Naive thymus-derived CD4-positive, alpha-beta T cell (primary cell): ENCODE results near the gene NUMA1. TPM values are rescaled to one million over a fixed set of nuclear protein-coding genes. Genes with fewer than 3 reads are reported as not detected.
A peak's percentile ranks its signal among the peaks of the same experiment; 100 is the strongest.

ENCODE experiments used
- ATAC-seq: fragments of 150-1000 bp; cut with Tn5 transposase; 2 replicates; pipeline ENCODE4 v1.10.0; 2021; ENCODE audit warnings: mild to moderate bottlenecking, moderate library complexity
- CTCF ChIA-PET: fragments of 350-600 bp; sonication (Branson Sonifier 250); formaldehyde crosslinking; loops from one replicate; lab custom pipeline; 2021; ENCODE audit warnings: antibody characterized with exemption; lab: Charles Lee
- POLR2A ChIA-PET: fragments of 350-600 bp; sonication (Branson Sonifier 250); formaldehyde crosslinking; loops from one replicate; lab custom pipeline; 2021; ENCODE audit warnings: antibody characterized with exemption, inconsistent platforms; lab: Charles Lee
- DNase-seq, 9 donors: peaks; one replicate each; pipeline versions ENCODE4 v3.0.0 to v3.0.0-alpha.2; 2020 to 2022; ENCODE audit warnings: mixed read lengths in 1 of 9
- H3K27ac ChIP-seq: one replicate; pipeline ENCODE4 v1.7.0; 2013; ENCODE audit warnings: mild to moderate bottlenecking, low read depth, low read length, moderate library complexity
- H3K27me3 ChIP-seq, 2 donors: one replicate each; pipeline ENCODE4 v1.7.0; 2013; ENCODE audit warnings: low read length in 2 of 2, mild to moderate bottlenecking in 2 of 2, moderate library complexity in 2 of 2; ENCODE audit not compliant: control insufficient read depth in 2 of 2, insufficient read depth in 2 of 2
- H3K36me3 ChIP-seq, 3 experiments: 1 replicate in 2 of 3; 2 replicates in 1 of 3; pipeline ENCODE4 v1.7.0; 2013; ENCODE audit warnings: low read length in 3 of 3, mild to moderate bottlenecking in 3 of 3, moderate library complexity in 1 of 3; ENCODE audit not compliant: insufficient read depth in 3 of 3, control insufficient read depth in 2 of 3
- H3K4me1 ChIP-seq, 2 donors: one replicate each; pipeline ENCODE4 v1.7.0; 2013; ENCODE audit warnings: low read length in 2 of 2, mild to moderate bottlenecking in 2 of 2, moderate library complexity in 1 of 2; ENCODE audit not compliant: control insufficient read depth in 2 of 2, insufficient read depth in 2 of 2
- H3K4me3 ChIP-seq: 2 replicates; pipeline ENCODE4 v1.7.0; 2013; ENCODE audit warnings: mild to moderate bottlenecking, low read length
- H3K9me3 ChIP-seq, 3 experiments: 1 replicate in 2 of 3; 2 replicates in 1 of 3; pipeline ENCODE4 v1.7.0; 2013; ENCODE audit warnings: low read length in 3 of 3; ENCODE audit not compliant: control insufficient read depth in 2 of 3
- H3K27ac Mint-ChIP-seq, 9 donors: one replicate each; pipeline ENCODE4 v1.8.0; 2020 to 2022; ENCODE audit warnings: mixed read lengths in 9 of 9, mild to moderate bottlenecking in 8 of 9, moderate library complexity in 5 of 9, inconsistent platforms in 2 of 9
- H3K27me3 Mint-ChIP-seq, 5 donors: one replicate each; pipeline ENCODE4 v1.8.0; 2021 to 2022; ENCODE audit warnings: mixed read lengths in 5 of 5, mild to moderate bottlenecking in 1 of 5
- H3K36me3 Mint-ChIP-seq, 5 donors: one replicate each; pipeline ENCODE4 v1.8.0; 2020 to 2022; ENCODE audit warnings: mixed read lengths in 5 of 5, mild to moderate bottlenecking in 3 of 5, inconsistent platforms in 1 of 5
- H3K4me1 Mint-ChIP-seq, 7 donors: one replicate each; pipeline ENCODE4 v1.8.0; 2020 to 2022; ENCODE audit warnings: mixed read lengths in 7 of 7, mild to moderate bottlenecking in 3 of 7, inconsistent platforms in 1 of 7
- H3K4me3 Mint-ChIP-seq, 10 donors: one replicate each; pipeline ENCODE4 v1.8.0; 2020 to 2022; ENCODE audit warnings: mild to moderate bottlenecking in 10 of 10, mixed read lengths in 10 of 10, moderate library complexity in 6 of 10, inconsistent platforms in 2 of 10
- H3K9me3 Mint-ChIP-seq, 11 donors: one replicate each; pipeline ENCODE4 v1.8.0; 2020 to 2022; ENCODE audit warnings: mixed read lengths in 11 of 11, mild to moderate bottlenecking in 4 of 11, inconsistent platforms in 1 of 11, moderate library complexity in 1 of 11
- intact Hi-C, 2 donors: fragments of 100-400 bp; cut with micrococcal nuclease; formaldehyde crosslinking; loops; one replicate each; pipeline ENCODE4 v1.15.1; 2023
- polyA plus RNA-seq, 2 donors: library from polyadenylated mRNA; unstranded; fragments of 300-500 nt; fragmentation: Illumina TruSeq; gene quantifications; one replicate each; pipeline ENCODE4 v1.2.3, GENCODE V29; 2021
- total RNA-seq, 6 experiments: library from RNA in 5 of 6; stranded (reverse) in 5 of 6; gene quantifications; 1 replicate in 5 of 6; 2 replicates in 1 of 6; pipeline ENCODE4 v1.2.3 and lab custom pipeline; 2021 to 2026

The NUMA1 gene
- total and polyA plus RNA-seq, 7 experiments from 2014 or later: 27.1 to 453 (median 226) TPM

GRCh38 chr11:72112143-72112977 lies 32.0 kb upstream of the NUMA1 start, which contains the start of gene ANAPC15:
Gene ANAPC15 (minus strand): TSS chr11:72112695. CDS start chr11:72111276, 1,419 bp downstream.
- DNase-seq (peak; percentile 83 to 100 (median 99)), ATAC-seq (peak; percentile 91)
- H3K4me1 ChIP-seq: peaks cover 12 to 14% of the 10 kb centered on the region in 2 donors
- peaks cover 0 to 21% (median 4%) of the 10 kb centered on the region in 3 experiments for H3K36me3 ChIP-seq
- no peaks in the 10 kb centered on the region for H3K9me3 ChIP-seq
- POLR2A ChIA-PET: interaction anchor here (0.7 to 3.5 kb wide), 20 partner anchors 10 to 1667 kb away, joined by 3 to 69 read pairs (median 4); partner anchors contain the start of genes CLPB, LAMTOR1, RNF121 and XNDC1N
- H3K27me3 Mint-ChIP-seq: peaks cover 0 to 5% (median 0%) of the 10 kb centered on the region in 5 donors
- H3K4me3 Mint-ChIP-seq: peak within 1 kb of the TSS; percentile 73 to 100 (median 96)
- CTCF ChIA-PET: interaction anchor here (0.9 to 2.2 kb wide), 2 partner anchors 22 to 111 kb away, joined by 4 read pairs; no protein-coding TSS in a partner anchor
- intact Hi-C loops: loop anchor here (1.0 to 10.0 kb wide), 11 partner anchors 9 to 1908 kb away; partner anchors contain the start of genes CLPB (in 2 of the 2), LAMTOR1 (in 2 of the 2), LRRC51 (in 2 of the 2) and NUMA1 (in 2 of the 2)
- peaks cover 0 to 3% (median 0%) of the 10 kb centered on the region in 11 donors for H3K9me3 Mint-ChIP-seq
- peaks cover 12 to 29% (median 25%) of the 10 kb centered on the region in 7 donors for H3K4me1 Mint-ChIP-seq
- H3K27ac Mint-ChIP-seq: peak within 1 kb of the TSS; percentile 97 to 100 (median 98)
- H3K36me3 Mint-ChIP-seq: peaks cover 4 to 16% (median 7%) of the 10 kb centered on the region in 5 donors
- peak within 1 kb of the TSS; percentile 92 for H3K27ac ChIP-seq
- H3K4me3 ChIP-seq: peak within 1 kb of the TSS; percentile 85
- H3K27me3 ChIP-seq: no peaks in the 10 kb centered on the region

GRCh38 chr11:72111300-72112142 lies 31.2 kb upstream of the NUMA1 start:
- Mint-ChIP-seq H3K36me3 (peaks cover 4 to 18% (median 7%) of the 10 kb centered on the region in 5 donors), H3K4me3 (peak overlapping the region; percentile 73 to 100 (median 96)), H3K9me3 (peaks cover 0 to 3% (median 0%) of the 10 kb centered on the region in 11 donors), H3K27me3 (peaks cover 0 to 2% (median 0%) of the 10 kb centered on the region in 5 donors), H3K4me1 (peaks cover 12 to 29% (median 25%) of the 10 kb centered on the region in 7 donors), H3K27ac (peak overlapping the region; percentile 97 to 100 (median 98))
- no peaks in the 10 kb centered on the region for H3K27me3 ChIP-seq
- POLR2A ChIA-PET: interaction anchor here (1.0 to 3.5 kb wide), 12 partner anchors 9 to 183 kb away, joined by 3 to 69 read pairs (median 9); partner anchors contain the start of genes LAMTOR1, RNF121 and XNDC1N
- ATAC-seq (no peak), DNase-seq (no peak)
- intact Hi-C loops: loop anchor here (1.0 to 10.0 kb wide), 11 partner anchors 8 to 1907 kb away; partner anchors contain the start of genes CLPB (in 2 of the 2), LAMTOR1 (in 2 of the 2), LRRC51 (in 2 of the 2) and NUMA1 (in 2 of the 2)
- H3K36me3 ChIP-seq: peaks cover 0 to 21% (median 4%) of the 10 kb centered on the region in 3 experiments
- H3K9me3 ChIP-seq: no peaks in the 10 kb centered on the region
- H3K4me1 ChIP-seq: peaks cover 12 to 14% of the 10 kb centered on the region in 2 donors
- CTCF ChIA-PET: interaction anchor here (2.2 kb wide), 1 partner anchor 21 kb away, joined by 4 read pairs; no protein-coding TSS in a partner anchor
- peak overlapping the region; percentile 85 for H3K4me3 ChIP-seq
- peak overlapping the region; percentile 92 for H3K27ac ChIP-seq

- peaks cover 4 to 22% (median 9%) of the 10 kb centered on the region in 5 donors for H3K36me3 Mint-ChIP-seq
- ChIA-PET POLR2A (interaction anchor here (0.6 to 1.2 kb wide), 4 partner anchors 19 to 65 kb away, joined by 3 to 7 read pairs (median 4); no protein-coding TSS in a partner anchor), CTCF (interaction anchor here (0.6 kb wide), 1 partner anchor 61 kb away, joined by 3 read pairs; no protein-coding TSS in a partner anchor)
- Histone ChIP-seq H3K9me3 (no peaks in the 10 kb centered on the region), H3K4me3 (no peak within 1 kb of the TSS), H3K4me1 (peaks cover 20% of the 10 kb centered on the region in 2 donors), H3K36me3 (peaks cover 0 to 24% (median 4%) of the 10 kb centered on the region in 3 experiments), H3K27ac (no peak within 1 kb of the TSS), H3K27me3 (no peaks in the 10 kb centered on the region)
- no peaks in the 10 kb centered on the region for H3K27me3 Mint-ChIP-seq
- no peaks in the 10 kb centered on the region for H3K9me3 Mint-ChIP-seq
- H3K27ac Mint-ChIP-seq: peak within 1 kb of the TSS; percentile 1 to 98 (median 88)
- peak within 1 kb of the TSS in 2 of 10 donors; percentile 8 to 82 for H3K4me3 Mint-ChIP-seq
- no peak for DNase-seq
- no peak for ATAC-seq
- peaks cover 31 to 42% (median 35%) of the 10 kb centered on the region in 7 donors for H3K4me1 Mint-ChIP-seq
- intact Hi-C loops: no loop called here
Measured at GRCh38 chr11:72105888-72106287, 25.5 kb upstream of the NUMA1 start, which contains the start of gene TOMT. Gene TOMT (plus strand): TSS chr11:72105924. CDS start chr11:72105952, 28 bp downstream.

- Histone ChIP-seq H3K9me3 (no peaks in the 10 kb centered on the region), H3K27me3 (no peaks in the 10 kb centered on the region), H3K27ac (peak overlapping the region; percentile 93), H3K36me3 (peaks cover 0 to 28% (median 3%) of the 10 kb centered on the region in 3 experiments), H3K4me3 (peak overlapping the region; percentile 54), H3K4me1 (peaks cover 20% of the 10 kb centered on the region in 2 donors)
- Mint-ChIP-seq H3K4me3 (peak overlapping the region; percentile 66 to 97 (median 86)), H3K27ac (peak overlapping the region; percentile 83 to 98 (median 94)), H3K36me3 (peaks cover 0 to 19% (median 4%) of the 10 kb centered on the region in 5 donors), H3K4me1 (peaks cover 37 to 49% (median 44%) of the 10 kb centered on the region in 7 donors), H3K9me3 (no peaks in the 10 kb centered on the region), H3K27me3 (no peaks in the 10 kb centered on the region)
- ATAC-seq: no peak
- intact Hi-C loops: loop anchor here (1.0 to 2.0 kb wide), 6 partner anchors 9 to 331 kb away; partner anchors contain the start of genes ANAPC15 (in 2 of the 2), LRRC51 (in 2 of the 2), NUMA1 (in 2 of the 2) and CLPB (in 1 of the 2)
- ChIA-PET CTCF (no interaction called here), POLR2A (interaction anchor here (0.8 to 5.3 kb wide), 4 partner anchors 9 to 80 kb away, joined by 3 to 55 read pairs (median 22); partner anchors contain the start of gene ANAPC15)
- no peak for DNase-seq
Measured at GRCh38 chr11:72103754-72104167, 23.4 kb upstream of the NUMA1 start.

- H3K36me3 Mint-ChIP-seq: peaks cover 0 to 19% (median 4%) of the 10 kb centered on the region in 5 donors
- H3K36me3 ChIP-seq: peaks cover 0 to 28% (median 6%) of the 10 kb centered on the region in 3 experiments
- CTCF ChIA-PET: interaction anchor here (0.9 to 2.5 kb wide), 3 partner anchors 12 to 78 kb away, joined by 3 to 11 read pairs (median 4); no protein-coding TSS in a partner anchor
- no peaks in the 10 kb centered on the region for H3K27me3 ChIP-seq
- H3K27ac Mint-ChIP-seq: peak within 1 kb of the TSS; percentile 83 to 98 (median 94)
- intact Hi-C loops: loop anchor here (1.0 to 2.0 kb wide), 6 partner anchors 9 to 332 kb away; partner anchors contain the start of genes ANAPC15 (in 2 of the 2), LRRC51 (in 2 of the 2), NUMA1 (in 2 of the 2) and CLPB (in 1 of the 2)
- peak within 1 kb of the TSS; percentile 54 for H3K4me3 ChIP-seq
- H3K27ac ChIP-seq: peak within 1 kb of the TSS; percentile 93
- ATAC-seq (peak; percentile 98), DNase-seq (peak; percentile 87 to 98 (median 95))
- no peaks in the 10 kb centered on the region for H3K27me3 Mint-ChIP-seq
- no peaks in the 10 kb centered on the region for H3K9me3 Mint-ChIP-seq
- POLR2A ChIA-PET: interaction anchor here (0.8 to 5.3 kb wide), 8 partner anchors 9 to 120 kb away, joined by 3 to 55 read pairs (median 5); partner anchors contain the start of gene ANAPC15
- H3K4me1 Mint-ChIP-seq: peaks cover 37 to 49% (median 44%) of the 10 kb centered on the region in 7 donors
- H3K9me3 ChIP-seq: no peaks in the 10 kb centered on the region
- H3K4me1 ChIP-seq: peaks cover 20% of the 10 kb centered on the region in 2 donors
- H3K4me3 Mint-ChIP-seq: peak within 1 kb of the TSS; percentile 66 to 97 (median 86)
Measured at GRCh38 chr11:72102946-72103753, 22.8 kb upstream of the NUMA1 start, which contains the start of gene LAMTOR1. Gene LAMTOR1 (minus strand): TSS chr11:72103297. CDS start chr11:72103224, 73 bp downstream.
